Right ventricle myocardium superior (tissue), 1 donor: ENCODE data around the gene VSIG2. TPM values are rescaled to one million over a fixed set of nuclear protein-coding genes. Genes with fewer than 3 reads are reported as not detected.

Experiments
- ATAC-seq: fragments of 200-7000 bp; cut with Tn5 transposase; one replicate; pipeline ENCODE4 v1.9.1; 2020; ENCODE audit warnings: mild to moderate bottlenecking; ENCODE audit not compliant: poor library complexity
- DNase-seq: peaks from one replicate; pipeline ENCODE4 v3.0.0-alpha.2; 2020
- intact Hi-C: fragments of 100-400 bp; cut with DNase I; formaldehyde crosslinking; loops from one replicate; pipeline ENCODE4 v1.11.2; 2022
- total RNA-seq: library from RNA; stranded (reverse); fragmentation: NEBNext Ultra II Directional; extraction: Animal tissue kit (Norgen Biotek cat#: 25700); gene quantifications from one replicate; pipeline ENCODE4 v1.2.1, GENCODE V29; 2021
- donor health status: DM: no; HTN: yes; CAD: no; lungs with severe emphysema.

The VSIG2 gene
- total RNA-seq, 1 donor from 2014 or later, result 1.2 TPM

GRCh38 chr11:124754710-124755109 lies 2.7 kb upstream of the VSIG2 start:
- intact Hi-C loops, result no loop called here
- ATAC-seq, result no peak
- DNase-seq, result no peak

DNA sequence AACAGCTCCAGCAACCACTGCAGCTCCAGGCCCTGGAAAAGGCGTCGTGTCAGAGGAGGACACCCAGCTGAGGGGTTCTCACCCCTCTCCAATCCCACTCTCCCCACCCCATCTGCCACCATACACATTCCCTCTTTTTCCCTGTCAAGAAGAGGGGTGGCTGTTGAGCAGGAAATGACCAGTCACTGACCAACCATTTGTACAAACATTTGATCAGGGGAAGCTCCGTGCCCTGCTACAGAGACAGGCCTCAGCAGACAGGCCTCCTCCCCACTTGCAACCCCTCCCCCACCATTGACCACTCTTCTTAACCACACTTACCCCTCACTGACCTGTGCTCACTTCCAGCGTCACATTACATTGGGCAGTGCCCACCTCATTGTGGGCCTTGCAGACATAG lies 2.3 kb upstream of the VSIG2 start:
- no peak for DNase-seq
- intact Hi-C loops, result no loop called here
- ATAC-seq, result no peak

DNA sequence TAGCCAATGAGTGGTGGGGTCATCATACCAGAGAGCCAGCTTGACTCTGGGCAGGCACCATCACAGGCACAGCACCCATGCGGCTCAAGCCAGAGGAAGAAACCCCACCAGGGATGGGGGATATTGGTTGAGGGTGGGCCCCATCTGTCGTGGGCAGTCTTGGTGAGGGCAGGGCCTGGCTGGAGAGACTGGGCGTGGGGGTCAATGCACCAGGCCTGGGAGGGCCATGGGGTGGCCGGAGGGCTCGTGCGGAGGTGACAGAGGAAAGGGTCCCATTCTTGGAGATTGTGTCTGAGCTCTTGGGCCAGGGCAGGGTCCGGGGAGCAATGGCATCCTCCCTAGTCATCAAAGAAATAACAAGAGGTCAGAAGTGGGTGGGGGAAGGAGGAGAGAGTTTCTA lies 1.6 kb upstream of the VSIG2 start:
- DNase-seq (no peak), ATAC-seq (no peak)
- intact Hi-C loops, result no loop called here

GRCh38 chr11:124753205-124753604 lies 1.1 kb upstream of the VSIG2 start:
- ATAC-seq (no peak), DNase-seq (no peak)
- intact Hi-C loops, result no loop called here

DNA sequence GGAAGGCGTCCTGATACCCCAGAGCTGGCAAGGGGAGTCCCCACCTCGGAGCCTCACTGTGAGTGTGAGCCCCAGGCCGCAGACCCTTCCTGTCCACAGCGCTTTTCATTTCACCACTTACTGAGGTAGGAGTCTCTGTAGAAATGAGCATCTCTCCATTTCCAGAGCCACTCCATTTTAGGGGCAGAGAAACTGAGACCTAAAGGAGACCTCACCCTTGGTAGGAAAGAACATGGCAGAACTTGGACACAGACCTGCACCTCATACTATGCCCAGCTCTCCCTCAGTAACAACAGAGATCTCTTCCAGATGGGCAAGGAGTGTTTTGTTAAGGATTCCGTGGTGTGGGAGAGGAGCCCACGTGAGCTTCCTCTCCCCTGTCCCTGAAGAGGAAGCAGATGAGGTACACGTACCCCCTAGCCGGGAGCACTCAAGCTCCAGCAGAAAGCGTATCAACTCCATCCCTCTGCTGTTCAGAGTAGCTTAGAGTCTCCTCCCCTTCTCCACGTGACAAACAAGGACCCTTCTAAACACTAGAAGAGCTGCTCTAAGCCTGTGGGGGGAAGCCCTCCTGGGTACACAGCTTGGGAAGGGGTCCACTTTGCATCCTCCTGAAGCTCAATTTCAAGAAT lies 532 bp upstream of the VSIG2 start:
- intact Hi-C loops, result no loop called here
- DNase-seq (no peak), ATAC-seq (no peak)

- ATAC-seq (no peak), DNase-seq (no peak)
- intact Hi-C loops, result no loop called here
Observed at GRCh38 chr11:124751391-124751740, 689 bp downstream of the VSIG2 start.

GRCh38 chr11:124749912-124750311 lies 2.1 kb downstream of the VSIG2 start:
- DNase-seq (no peak), ATAC-seq (no peak)
- intact Hi-C loops, result no loop called here

- DNase-seq, result no peak
- intact Hi-C loops, result no loop called here
- no peak for ATAC-seq
Observed at GRCh38 chr11:124748481-124749343, 3.3 kb downstream of the VSIG2 start.

GRCh38 chr11:124748100-124748418 lies 4.0 kb downstream of the VSIG2 start:
- ATAC-seq, result no peak
- intact Hi-C loops, result no loop called here

DNA sequence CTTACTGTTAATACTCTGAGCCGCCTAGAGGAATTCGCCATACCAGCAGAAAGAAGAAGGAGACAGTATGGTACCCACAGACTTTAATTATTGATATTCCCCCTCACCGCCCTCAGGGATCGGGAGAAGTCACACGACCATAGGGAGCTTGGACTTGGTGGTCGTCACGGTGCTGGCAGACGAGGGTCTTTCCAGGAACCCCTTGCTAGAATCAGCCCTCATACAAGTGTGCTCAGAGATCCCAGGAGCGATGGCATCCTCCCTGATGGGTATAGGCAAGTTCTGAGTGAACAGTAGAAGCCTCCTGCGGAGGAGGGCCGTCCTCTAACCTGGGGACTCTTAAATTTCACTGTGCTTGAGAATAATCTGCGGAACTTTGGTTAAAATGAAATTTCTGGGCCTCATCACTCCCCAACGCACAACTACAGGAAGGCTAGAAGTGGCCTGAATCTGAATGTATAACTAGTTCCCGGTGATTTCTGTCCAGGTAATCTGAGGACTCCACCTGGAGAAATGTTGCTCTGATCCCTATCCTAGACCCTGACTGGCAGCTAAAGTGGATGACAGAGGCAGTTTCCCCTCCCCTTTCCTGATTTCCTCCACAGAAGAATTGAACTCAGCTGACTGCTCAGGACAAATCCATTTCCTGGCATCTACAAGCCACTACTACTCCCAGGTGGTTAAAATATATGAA lies 4.5 kb downstream of the VSIG2 start:
- ATAC-seq (no peak), DNase-seq (no peak)
- intact Hi-C loops, result no loop called here

More at GRCh38 chr11:124748100-124748418, 4.0 kb downstream of the VSIG2 start:
- no peak for DNase-seq

GRCh38 chr11:124746621-124747243 lies 5.3 kb downstream of the VSIG2 start:
- ATAC-seq, result peak; percentile 88
- DNase-seq, result peak; percentile 83
- intact Hi-C loops, result no loop called here

- intact Hi-C loops, result no loop called here
- no peak for DNase-seq
- ATAC-seq, result no peak
Observed at GRCh38 chr11:124745835-124746620, 6.0 kb downstream of the VSIG2 start.

GRCh38 chr11:124745270-124745834 lies 6.7 kb downstream of the VSIG2 start:
- intact Hi-C loops, result no loop called here
- DNase-seq (no peak), ATAC-seq (no peak)

DNA sequence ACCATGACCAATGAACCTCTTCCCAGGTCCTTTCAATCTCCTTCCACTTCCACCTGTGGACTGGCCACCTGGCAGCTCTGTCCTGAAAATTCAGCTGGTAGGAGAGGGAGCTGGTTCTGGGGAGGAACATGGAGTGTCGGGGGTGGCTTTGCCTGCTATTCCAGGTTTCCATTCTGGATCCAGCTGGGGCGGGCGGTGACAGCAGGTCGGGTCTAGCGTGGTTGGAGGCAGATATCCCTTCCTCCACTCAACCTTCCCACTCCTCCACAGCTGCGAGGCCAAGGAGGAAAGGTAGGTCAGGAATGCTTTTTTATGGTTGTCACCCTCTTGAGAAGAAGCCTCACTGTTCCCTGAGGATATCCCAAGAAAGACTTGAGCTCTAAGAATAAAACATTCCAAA lies 9.0 kb downstream of the VSIG2 start:
- DNase-seq (no peak), ATAC-seq (no peak)
- intact Hi-C loops, result no loop called here

DNA sequence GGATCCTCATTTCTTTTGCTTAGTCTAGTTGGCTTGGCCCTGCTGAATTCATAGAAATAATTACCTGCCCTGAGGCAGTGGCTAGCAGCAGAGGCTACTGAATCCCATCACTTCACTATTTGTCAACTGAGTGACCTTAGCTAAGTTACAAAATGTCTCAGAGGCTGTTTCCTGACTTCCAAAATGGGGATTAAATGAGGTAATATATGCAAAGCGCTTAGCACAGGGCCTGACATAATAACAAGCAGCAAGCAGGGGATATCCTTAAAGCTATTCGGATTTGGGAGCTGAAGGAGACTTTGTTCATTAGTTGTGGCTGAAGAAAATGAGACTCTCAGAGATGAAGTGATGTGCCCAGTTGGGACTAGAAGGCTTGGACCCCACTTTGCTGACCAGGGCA lies 9.5 kb downstream of the VSIG2 start:
- ATAC-seq (no peak), DNase-seq (no peak)
- intact Hi-C loops, result no loop called here

DNA sequence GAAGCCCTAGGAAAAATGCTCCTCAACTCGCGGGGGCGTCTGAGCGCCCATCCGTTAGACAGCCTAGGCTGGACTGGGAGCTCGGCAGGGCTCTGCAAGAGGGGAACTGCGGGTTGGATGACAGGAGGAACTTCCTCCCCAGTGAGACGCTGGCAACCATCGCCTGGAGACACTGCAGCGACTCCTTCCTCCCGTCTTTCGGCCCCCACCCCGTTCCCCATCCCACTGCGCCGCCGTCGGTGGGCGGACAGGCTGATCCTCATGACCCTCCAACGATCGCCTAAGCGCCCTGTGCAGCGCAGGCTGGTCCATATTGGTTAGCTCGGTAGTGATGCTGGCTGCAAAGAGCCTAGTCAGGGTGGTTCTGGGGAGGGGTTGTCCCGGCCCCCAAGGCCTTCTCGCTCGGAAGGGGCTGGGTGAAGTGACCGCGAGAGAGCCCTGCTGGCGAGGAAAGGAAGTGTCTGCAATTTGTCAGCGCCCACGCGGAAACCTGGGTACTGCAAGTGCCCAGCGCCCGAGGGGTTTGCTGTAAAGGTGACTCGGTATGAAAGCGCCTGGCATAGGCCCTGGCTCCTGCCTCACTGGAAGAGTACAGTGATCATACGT lies 11.7 kb downstream of the VSIG2 start:
- peak; percentile 52 for ATAC-seq
- peak; percentile 61 for DNase-seq
- intact Hi-C loops, result no loop called here

DNA sequence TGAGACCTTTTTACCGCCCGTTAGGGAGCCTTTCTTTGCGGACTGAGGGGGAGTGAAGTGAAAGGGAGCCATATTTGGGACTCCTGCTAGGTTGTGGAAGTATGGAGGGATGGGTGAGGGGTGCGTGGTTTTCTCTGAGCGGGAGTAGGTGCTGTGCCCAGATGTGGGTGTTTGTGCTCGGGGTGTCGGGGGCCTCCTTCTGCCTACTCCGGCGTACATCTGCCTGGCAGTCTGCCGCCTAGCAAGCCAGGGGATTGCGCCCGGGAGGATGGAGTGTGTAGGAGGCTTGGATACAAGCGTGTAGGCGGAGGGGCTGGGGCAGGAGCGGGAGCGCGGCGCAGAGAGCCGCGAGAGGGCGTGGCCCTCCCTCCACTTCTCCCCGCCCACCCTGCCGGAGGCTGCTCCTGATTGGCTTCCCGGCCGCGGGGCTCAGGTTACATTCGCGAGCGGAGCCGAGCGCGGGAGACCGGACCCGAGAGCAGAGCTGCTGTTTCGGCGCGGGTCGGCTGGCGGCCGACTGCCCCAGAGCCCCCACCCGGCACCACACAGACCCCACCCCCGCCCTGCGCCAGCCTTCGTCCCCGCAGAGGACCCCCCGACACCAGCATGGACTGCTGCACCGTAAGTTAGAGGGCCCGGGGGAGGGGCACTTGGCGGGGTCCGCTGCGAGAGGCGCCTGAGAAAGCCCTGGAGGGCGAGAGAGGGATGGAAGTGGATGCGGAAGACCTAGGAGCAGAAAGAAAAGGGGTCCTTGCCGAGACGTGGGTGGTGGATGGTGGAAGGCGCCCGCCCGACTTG lies 12.4 kb downstream of the VSIG2 start, which contains the start of gene NRGN:
Gene NRGN, plus strand, starts transcription at position 464 of the 798 bp plus-strand sequence. Its CDS starts 143 bp downstream, at position 607.
- DNase-seq (peak; percentile 95), ATAC-seq (peak; percentile 99)
- intact Hi-C loops, result no loop called here
